Erythroblast (primary cell): ENCODE results near the gene RPS6KA1.
A peak's percentile ranks its signal among the peaks of the same experiment; 100 is the strongest.

Source experiments
- GATA1 ChIP-seq: IDR thresholded peaks from 2 replicates; pipeline ENCODE4 v1.6.1; 2011; ENCODE audit warnings: low read depth, mild to moderate bottlenecking, control low read depth, low read length, moderate library complexity
- POLR2A ChIP-seq: IDR thresholded peaks from 2 replicates; pipeline ENCODE4 v1.6.1; 2011; ENCODE audit warnings: mild to moderate bottlenecking, low read length

DNA sequence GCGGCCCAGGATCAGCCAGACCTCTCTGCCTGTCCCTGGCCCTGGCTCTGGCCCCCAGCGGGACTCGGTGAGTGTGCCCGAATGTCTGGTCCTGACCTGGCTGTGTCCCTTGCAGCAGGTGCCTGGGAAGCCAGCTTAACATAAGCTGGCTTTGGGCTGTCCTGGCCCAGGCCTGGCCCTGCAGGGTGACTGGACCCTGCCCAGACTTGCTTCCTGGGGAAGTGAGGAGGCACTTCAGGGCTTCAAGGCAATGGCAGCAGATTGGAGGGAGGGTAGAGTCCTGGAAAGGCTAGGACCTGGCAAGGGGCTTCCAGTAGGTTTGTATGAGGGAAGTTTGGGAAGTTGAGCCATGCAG, 16.4 kb downstream of the RPS6KA1 start:
- TF ChIP-seq POLR2A: peak; percentile 52
- no peak for TF ChIP-seq GATA1
